HL-60 (cell line): ENCODE measurements around the gene NAGLU.

Experiments used
- DNase-seq, 2 experiments: peaks; one replicate each; pipeline ENCODE4 v3.0.0-alpha.2; 2010 to 2020; ENCODE audit warnings: low read depth in 1 of 2, low spot score in 1 of 2
- H3K27ac ChIP-seq: fragments of 250-450 bp; sonication (Bioruptor Pico); replicated peaks from 2 replicates; pipeline ENCODE4 v1.5.1; 2020; ENCODE audit warnings: mild to moderate bottlenecking, moderate library complexity
- H3K27me3 ChIP-seq: fragments of 250-450 bp; sonication (Bioruptor Pico); 2 replicates; pipeline ENCODE4 v1.5.1; 2021; ENCODE audit warnings: mild to moderate bottlenecking, moderate library complexity; ENCODE audit not compliant: insufficient read depth, poor library complexity, severe bottlenecking
- H3K4me3 ChIP-seq: replicated peaks from 2 replicates; pipeline ENCODE4 v1.5.1; 2011; ENCODE audit warnings: mild to moderate bottlenecking, control low read depth, low read length; ENCODE audit not compliant: insufficient read depth
- GABPA ChIP-seq: IDR thresholded peaks from 2 replicates; pipeline ENCODE4 v1.6.1; 2012; ENCODE audit warnings: low read depth
- POLR2AphosphoS5 ChIP-seq: IDR thresholded peaks from 2 replicates; pipeline ENCODE4 v1.6.1; 2012; ENCODE audit warnings: low read depth
- SPI1 ChIP-seq: IDR thresholded peaks from 2 replicates; pipeline ENCODE4 v1.6.1; 2012; ENCODE audit warnings: low read depth, mild to moderate bottlenecking, borderline replicate concordance
- TF ChIP-seq, protein P1 (sequence below): IDR thresholded peaks from one replicate; pipeline ENCODE4 v1.5.1; 2011; ENCODE audit warnings: low read length, control low read depth, inconsistent platforms; ENCODE audit not compliant: insufficient read depth
- TF ChIP-seq, protein P2 (sequence below): IDR thresholded peaks from 2 replicates; pipeline ENCODE4 v1.6.1; 2012; ENCODE audit warnings: low read depth; ENCODE audit not compliant: insufficient replicate concordance

Gene NAGLU

DNA sequence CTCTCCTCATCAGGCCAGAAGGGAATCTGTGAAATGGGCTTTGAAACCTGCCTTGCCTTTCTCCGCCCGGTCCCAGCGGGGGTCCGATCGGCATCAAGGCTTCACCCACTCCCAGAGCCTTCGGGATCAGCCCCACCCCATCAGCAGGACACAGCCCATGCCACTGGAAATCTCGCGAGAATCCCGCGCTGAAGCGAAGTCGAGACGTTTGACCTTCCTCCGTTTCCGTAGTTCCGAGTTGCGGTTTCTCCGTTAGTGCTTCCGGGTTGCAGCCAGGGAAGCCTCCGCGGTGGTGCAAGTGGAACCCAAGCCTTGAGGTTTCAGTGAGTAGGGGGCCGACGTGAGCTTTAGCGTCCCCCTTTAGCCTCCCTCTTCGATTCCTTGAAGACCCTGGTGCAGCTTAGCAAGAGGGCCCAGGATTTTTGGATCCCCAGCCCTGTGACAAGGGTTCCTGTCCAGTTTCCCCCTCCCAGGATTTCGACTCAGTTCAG lies 25.9 kb downstream of the NAGLU start, which contains the start of gene COASY:
TSS of gene COASY (plus strand) at position 252 of the 491 bp plus-strand sequence. CDS start 475 bp downstream, outside the sequence.
- TF ChIP-seq, protein P1, sequence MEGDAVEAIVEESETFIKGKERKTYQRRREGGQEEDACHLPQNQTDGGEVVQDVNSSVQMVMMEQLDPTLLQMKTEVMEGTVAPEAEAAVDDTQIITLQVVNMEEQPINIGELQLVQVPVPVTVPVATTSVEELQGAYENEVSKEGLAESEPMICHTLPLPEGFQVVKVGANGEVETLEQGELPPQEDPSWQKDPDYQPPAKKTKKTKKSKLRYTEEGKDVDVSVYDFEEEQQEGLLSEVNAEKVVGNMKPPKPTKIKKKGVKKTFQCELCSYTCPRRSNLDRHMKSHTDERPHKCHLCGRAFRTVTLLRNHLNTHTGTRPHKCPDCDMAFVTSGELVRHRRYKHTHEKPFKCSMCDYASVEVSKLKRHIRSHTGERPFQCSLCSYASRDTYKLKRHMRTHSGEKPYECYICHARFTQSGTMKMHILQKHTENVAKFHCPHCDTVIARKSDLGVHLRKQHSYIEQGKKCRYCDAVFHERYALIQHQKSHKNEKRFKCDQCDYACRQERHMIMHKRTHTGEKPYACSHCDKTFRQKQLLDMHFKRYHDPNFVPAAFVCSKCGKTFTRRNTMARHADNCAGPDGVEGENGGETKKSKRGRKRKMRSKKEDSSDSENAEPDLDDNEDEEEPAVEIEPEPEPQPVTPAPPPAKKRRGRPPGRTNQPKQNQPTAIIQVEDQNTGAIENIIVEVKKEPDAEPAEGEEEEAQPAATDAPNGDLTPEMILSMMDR, result no peak
- TF ChIP-seq, protein P2, sequence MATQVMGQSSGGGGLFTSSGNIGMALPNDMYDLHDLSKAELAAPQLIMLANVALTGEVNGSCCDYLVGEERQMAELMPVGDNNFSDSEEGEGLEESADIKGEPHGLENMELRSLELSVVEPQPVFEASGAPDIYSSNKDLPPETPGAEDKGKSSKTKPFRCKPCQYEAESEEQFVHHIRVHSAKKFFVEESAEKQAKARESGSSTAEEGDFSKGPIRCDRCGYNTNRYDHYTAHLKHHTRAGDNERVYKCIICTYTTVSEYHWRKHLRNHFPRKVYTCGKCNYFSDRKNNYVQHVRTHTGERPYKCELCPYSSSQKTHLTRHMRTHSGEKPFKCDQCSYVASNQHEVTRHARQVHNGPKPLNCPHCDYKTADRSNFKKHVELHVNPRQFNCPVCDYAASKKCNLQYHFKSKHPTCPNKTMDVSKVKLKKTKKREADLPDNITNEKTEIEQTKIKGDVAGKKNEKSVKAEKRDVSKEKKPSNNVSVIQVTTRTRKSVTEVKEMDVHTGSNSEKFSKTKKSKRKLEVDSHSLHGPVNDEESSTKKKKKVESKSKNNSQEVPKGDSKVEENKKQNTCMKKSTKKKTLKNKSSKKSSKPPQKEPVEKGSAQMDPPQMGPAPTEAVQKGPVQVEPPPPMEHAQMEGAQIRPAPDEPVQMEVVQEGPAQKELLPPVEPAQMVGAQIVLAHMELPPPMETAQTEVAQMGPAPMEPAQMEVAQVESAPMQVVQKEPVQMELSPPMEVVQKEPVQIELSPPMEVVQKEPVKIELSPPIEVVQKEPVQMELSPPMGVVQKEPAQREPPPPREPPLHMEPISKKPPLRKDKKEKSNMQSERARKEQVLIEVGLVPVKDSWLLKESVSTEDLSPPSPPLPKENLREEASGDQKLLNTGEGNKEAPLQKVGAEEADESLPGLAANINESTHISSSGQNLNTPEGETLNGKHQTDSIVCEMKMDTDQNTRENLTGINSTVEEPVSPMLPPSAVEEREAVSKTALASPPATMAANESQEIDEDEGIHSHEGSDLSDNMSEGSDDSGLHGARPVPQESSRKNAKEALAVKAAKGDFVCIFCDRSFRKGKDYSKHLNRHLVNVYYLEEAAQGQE, result peak; percentile 55
- TF ChIP-seq POLR2AphosphoS5, result peak; percentile 80
- peak; percentile 84 for TF ChIP-seq GABPA
- TF ChIP-seq SPI1, result no peak
- Histone ChIP-seq H3K4me3 (peak within 1 kb of the TSS; percentile 85), H3K27me3 (no peaks in the 10 kb centered on the region), H3K27ac (peak within 1 kb of the TSS; percentile 94)
- DNase-seq, result peak; percentile 92 to 98

DNA sequence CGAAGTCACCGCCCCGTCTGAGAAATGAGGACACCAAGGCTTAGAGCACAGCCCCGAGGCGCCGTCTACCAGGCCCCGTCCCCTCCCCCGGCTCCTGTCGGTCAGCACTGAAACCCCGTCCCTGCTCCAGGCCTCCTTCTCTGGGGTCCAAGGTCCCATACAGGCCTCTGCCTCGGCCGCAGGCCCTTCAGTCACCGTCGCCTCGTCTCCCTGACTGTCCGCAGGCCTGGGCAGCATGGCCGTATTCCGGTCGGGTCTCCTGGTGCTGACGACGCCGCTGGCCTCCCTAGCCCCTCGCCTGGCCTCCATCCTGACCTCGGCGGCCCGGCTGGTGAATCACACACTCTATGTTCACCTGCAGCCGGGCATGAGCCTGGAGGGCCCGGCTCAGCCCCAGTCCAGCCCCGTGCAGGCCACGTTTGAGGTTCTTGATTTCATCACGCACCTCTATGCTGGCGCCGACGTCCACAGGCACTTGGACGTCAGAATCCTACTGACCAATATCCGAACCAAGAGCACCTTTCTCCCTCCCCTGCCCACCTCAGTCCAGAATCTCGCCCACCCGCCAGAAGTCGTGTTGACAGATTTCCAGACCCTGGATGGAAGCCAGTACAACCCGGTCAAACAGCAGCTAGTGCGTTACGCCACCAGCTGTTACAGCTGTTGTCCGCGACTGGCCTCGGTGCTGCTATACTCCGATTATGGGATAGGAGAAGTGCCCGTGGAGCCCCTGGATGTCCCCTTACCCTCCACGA lies 26.5 kb downstream of the NAGLU start:
- peak in 1 of 2 experiments; percentile 49 for DNase-seq
- TF ChIP-seq GABPA, result no peak
- peak; percentile 36 for TF ChIP-seq POLR2AphosphoS5
- TF ChIP-seq, protein P2, result peak; percentile 13
- Histone ChIP-seq H3K27ac (peak overlapping the region; percentile 94), H3K27me3 (no peaks in the 10 kb centered on the region), H3K4me3 (peak overlapping the region; percentile 85)

DNA sequence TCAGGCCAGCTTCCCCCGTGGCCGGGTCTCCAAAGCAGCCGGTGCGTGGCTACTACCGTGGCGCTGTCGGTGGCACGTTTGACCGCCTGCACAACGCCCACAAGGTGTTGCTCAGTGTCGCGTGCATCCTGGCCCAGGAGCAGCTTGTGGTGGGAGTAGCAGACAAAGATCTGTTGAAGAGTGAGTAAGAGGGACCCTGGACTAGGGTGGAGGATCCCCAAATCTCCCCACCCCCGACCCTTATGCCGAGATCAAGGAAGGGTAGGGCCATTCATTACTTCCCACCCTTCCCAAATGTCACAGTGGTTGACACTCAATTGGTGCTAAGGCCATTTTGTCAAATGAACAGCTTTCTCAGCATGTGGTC lies 27.1 kb downstream of the NAGLU start:
- no peak for DNase-seq
- peak overlapping the region; percentile 94 for H3K27ac ChIP-seq
- H3K4me3 ChIP-seq, result peak overlapping the region; percentile 85
- TF ChIP-seq GABPA (no peak), SPI1 (no peak), POLR2AphosphoS5 (no peak; the same call in 1 of the 2 replicates)
- TF ChIP-seq, protein P1, result no peak
- H3K27me3 ChIP-seq, result no peaks in the 10 kb centered on the region

GRCh38 chr17:42563543-42563942 lies 27.5 kb downstream of the NAGLU start:
- TF ChIP-seq, protein P2, result no peak
- TF ChIP-seq SPI1, result no peak
- no peak for TF ChIP-seq GABPA
- TF ChIP-seq, protein P1, result no peak
- TF ChIP-seq POLR2AphosphoS5, result no peak
- Histone ChIP-seq H3K4me3 (peak overlapping the region; percentile 85), H3K27me3 (no peaks in the 10 kb centered on the region), H3K27ac (peak overlapping the region; percentile 94)
- no peak for DNase-seq
